H9 (cell line): ENCODE data around the gene PC. TPM values are rescaled to one million over a fixed set of nuclear protein-coding genes. Genes with fewer than 3 reads are reported as not detected.

Experiments
- DNase-seq: peaks from one replicate; pipeline ENCODE4 v3.0.0-alpha.2; 2017
- H2AFZ ChIP-seq: one replicate; pipeline ENCODE4 v1.6.1; 2013; ENCODE audit warnings: mild to moderate bottlenecking, low read length, control low read depth, moderate library complexity
- H2AK5ac ChIP-seq: 2 replicates; pipeline ENCODE4 v1.6.1; 2013; ENCODE audit warnings: low read length, control low read depth, mixed read lengths; ENCODE audit not compliant: insufficient read length
- H2BK120ac ChIP-seq: one replicate; pipeline ENCODE4 v1.6.1; 2013; ENCODE audit warnings: low read depth, mild to moderate bottlenecking, low read length, control low read depth, inconsistent platforms; ENCODE audit not compliant: poor library complexity, severe bottlenecking
- H2BK12ac ChIP-seq: 2 replicates; pipeline ENCODE4 v1.6.1; 2013; ENCODE audit warnings: low read length, control low read depth, mixed read lengths, low read depth; ENCODE audit not compliant: insufficient read length
- H2BK15ac ChIP-seq: 2 replicates; pipeline ENCODE4 v1.6.1; 2013; ENCODE audit warnings: low read depth, low read length, control low read depth
- H2BK20ac ChIP-seq: one replicate; pipeline ENCODE4 v1.6.1; 2013; ENCODE audit warnings: low read depth, mild to moderate bottlenecking, low read length, control low read depth, inconsistent platforms; ENCODE audit not compliant: poor library complexity, severe bottlenecking
- H2BK5ac ChIP-seq: 2 replicates; pipeline ENCODE4 v1.6.1; 2013; ENCODE audit warnings: low read length, control low read depth, mixed read lengths; ENCODE audit not compliant: insufficient read length
- H3K14ac ChIP-seq: 2 replicates; pipeline ENCODE4 v1.6.1; 2013; ENCODE audit warnings: low read length, control low read depth; ENCODE audit not compliant: insufficient read depth
- H3K18ac ChIP-seq: 2 replicates; pipeline ENCODE4 v1.6.1; 2013; ENCODE audit warnings: low read depth, mild to moderate bottlenecking, mixed read lengths, low read length, control low read depth; ENCODE audit not compliant: insufficient read length
- H3K23ac ChIP-seq: 2 replicates; pipeline ENCODE4 v1.6.1; 2013; ENCODE audit warnings: low read length, control low read depth, mixed read lengths, low read depth; ENCODE audit not compliant: insufficient read length
- H3K23me2 ChIP-seq: 2 replicates; pipeline ENCODE4 v1.6.1; 2013; ENCODE audit warnings: low read depth, mild to moderate bottlenecking, mixed read lengths, low read length, control low read depth; ENCODE audit not compliant: insufficient read length, poor library complexity, severe bottlenecking
- H3K27ac ChIP-seq: 2 replicates; pipeline ENCODE4 v1.5.1; 2013; ENCODE audit warnings: low read length, control low read depth, mixed read lengths, low read depth; ENCODE audit not compliant: insufficient read length
- H3K27me3 ChIP-seq: 2 replicates; pipeline ENCODE4 v1.6.1; 2013; ENCODE audit warnings: low read length, control low read depth, inconsistent platforms; ENCODE audit not compliant: insufficient read depth
- H3K4ac ChIP-seq: 2 replicates; pipeline ENCODE4 v1.6.1; 2013; ENCODE audit warnings: low read depth, mild to moderate bottlenecking, control low read depth, inconsistent platforms, low read length, moderate library complexity
- H3K4me1 ChIP-seq: 2 replicates; pipeline ENCODE4 v1.6.1; 2013; ENCODE audit warnings: low read length, control low read depth, inconsistent platforms; ENCODE audit not compliant: insufficient read depth
- H3K4me2 ChIP-seq: 2 replicates; pipeline ENCODE4 v1.6.1; 2013; ENCODE audit warnings: low read length, control low read depth, mixed read lengths; ENCODE audit not compliant: insufficient read length, insufficient read depth
- H3K56ac ChIP-seq: 2 replicates; pipeline ENCODE4 v1.6.1; 2013; ENCODE audit warnings: low read depth, mild to moderate bottlenecking, mixed read lengths, low read length, control low read depth; ENCODE audit not compliant: insufficient read length
- H3K79me1 ChIP-seq: 2 replicates; pipeline ENCODE4 v1.6.1; 2013; ENCODE audit warnings: low read depth, mild to moderate bottlenecking, moderate library complexity, low read length, control low read depth, inconsistent platforms; ENCODE audit not compliant: insufficient read depth, poor library complexity, severe bottlenecking
- H3K79me2 ChIP-seq: 2 replicates; pipeline ENCODE4 v1.6.1; 2013; ENCODE audit warnings: low read length, control low read depth, inconsistent platforms; ENCODE audit not compliant: insufficient read depth
- H3K9ac ChIP-seq: 2 replicates; pipeline ENCODE4 v1.6.1; 2013; ENCODE audit warnings: low read length, control low read depth, mixed read lengths; ENCODE audit not compliant: insufficient read length; ENCODE audit errors: extremely low read depth
- H3K9me3 ChIP-seq: one replicate; pipeline ENCODE4 v1.6.1; 2013; ENCODE audit warnings: low read depth, low read length, inconsistent platforms; ENCODE audit not compliant: control insufficient read depth
- H3T11ph ChIP-seq: one replicate; pipeline ENCODE4 v1.6.1; 2013; ENCODE audit warnings: mild to moderate bottlenecking, low read length, control low read depth, inconsistent platforms
- H4K20me1 ChIP-seq: one replicate; pipeline ENCODE4 v1.6.1; 2013; ENCODE audit not compliant: control insufficient read depth, insufficient read length, insufficient read depth
- H4K5ac ChIP-seq: 2 replicates; pipeline ENCODE4 v1.6.1; 2013; ENCODE audit warnings: low read depth, mild to moderate bottlenecking, mixed read lengths, low read length, control low read depth; ENCODE audit not compliant: insufficient read length
- H4K8ac ChIP-seq: replicated peaks from 2 replicates; pipeline ENCODE4 v1.6.1; 2013; ENCODE audit warnings: low read length, control low read depth, mixed read lengths, low read depth; ENCODE audit not compliant: insufficient read length
- H4K91ac ChIP-seq: 2 replicates; pipeline ENCODE4 v1.6.1; 2013; ENCODE audit warnings: low read depth, mild to moderate bottlenecking, moderate library complexity, mixed read lengths, low read length, control low read depth; ENCODE audit not compliant: insufficient read length
- H3K27ac Mint-ChIP-seq, 3 experiments: 2 replicates in 2 of 3; 3 replicates in 1 of 3; pipeline ENCODE4 v1.8.0; 2020 to 2021; ENCODE audit warnings: mixed read lengths in 3 of 3, mild to moderate bottlenecking in 1 of 3, moderate library complexity in 1 of 3
- H3K27me3 Mint-ChIP-seq: 2 replicates; pipeline ENCODE4 v1.8.0; 2021; ENCODE audit warnings: low read depth, mild to moderate bottlenecking, moderate library complexity, mixed read lengths
- H3K36me3 Mint-ChIP-seq, 3 experiments: 2 replicates in 2 of 3; 3 replicates in 1 of 3; pipeline ENCODE4 v1.8.0; 2020 to 2021; ENCODE audit warnings: low read depth in 3 of 3, mixed read lengths in 3 of 3; ENCODE audit not compliant: insufficient read depth in 1 of 3
- H3K4me1 Mint-ChIP-seq, 2 experiments: 2 replicates each; pipeline ENCODE4 v1.8.0; 2020; ENCODE audit warnings: mixed read lengths in 2 of 2
- H3K4me3 Mint-ChIP-seq, 2 experiments: 2 replicates in 1 of 2; 3 replicates in 1 of 2; pipeline ENCODE4 v1.8.0; 2020 to 2021; ENCODE audit warnings: mild to moderate bottlenecking in 2 of 2, mixed read lengths in 2 of 2, moderate library complexity in 1 of 2
- H3K9me3 Mint-ChIP-seq, 2 experiments: 2 replicates in 1 of 2; 3 replicates in 1 of 2; pipeline ENCODE4 v1.8.0; 2020; ENCODE audit warnings: mild to moderate bottlenecking in 2 of 2, mixed read lengths in 2 of 2, moderate library complexity in 1 of 2
- CTCF ChIP-seq: fragments of 200-600 bp; sonication (generic); conservative IDR thresholded peaks from 3 replicates; pipeline ENCODE4 v1.8.0; 2021; ENCODE audit warnings: antibody characterized with exemption, mild to moderate bottlenecking
- whole genome bisulfite sequencing: extraction: QIAGEN DNeasy Blood & Tissue Kit; methylation state at CpG from one replicate; pipeline ENCODE4 v1.1.7; 2013; ENCODE audit warnings: missing lambda C conversion rate, low lambda C conversion rate, mixed read lengths; ENCODE audit not compliant: insufficient read length; ENCODE audit errors: extremely low coverage; 5-methylcytosine and 5-hydroxymethylcytosine counted together
- total RNA-seq: library from RNA; stranded (reverse); gene quantifications from 2 replicates; pipeline ENCODE4 v1.2.1, GENCODE V29; 2021

Gene PC
- total RNA-seq, 1 experiment from 2014 or later = 32.6 TPM

- no peak for TF ChIP-seq CTCF
- no peak overlapping the region for H3K9ac ChIP-seq
- H2BK20ac ChIP-seq = no peak overlapping the region
- Mint-ChIP-seq H3K4me1 (peaks cover 42 to 54% of the 10 kb centered on the region in 2 experiments), H3K36me3 (peaks cover 0 to 6% (median 0%) of the 10 kb centered on the region in 3 experiments; a peak in 2 of 7 replicates), H3K9me3 (no peaks in the 10 kb centered on the region), H3K27ac (no peak overlapping the region), H3K4me3 (no peak overlapping the region), H3K27me3 (no peaks in the 10 kb centered on the region; the same call in 1 of the 2 replicates)
- H2BK5ac ChIP-seq = no peak overlapping the region
- H3K4me1 ChIP-seq = no peaks in the 10 kb centered on the region; the same call in 1 of the 2 replicates
- no peak overlapping the region for H3K4me2 ChIP-seq
- DNase-seq = no peak
- no peak overlapping the region for H4K8ac ChIP-seq
- H3K9me3 ChIP-seq = no peaks in the 10 kb centered on the region
- H3K56ac ChIP-seq = no peak overlapping the region
- no peaks in the 10 kb centered on the region for H3K27me3 ChIP-seq
- H3K27ac ChIP-seq = no peak overlapping the region
- no peaks in the 10 kb centered on the region for H3K79me2 ChIP-seq
- H3K23ac ChIP-seq = no peak overlapping the region
- H2AFZ ChIP-seq = no peak overlapping the region
- H4K5ac ChIP-seq = no peak overlapping the region
- no peak overlapping the region for H4K91ac ChIP-seq
- no peak overlapping the region for H2BK12ac ChIP-seq
- H2AK5ac ChIP-seq = no peak overlapping the region
- no peaks in the 10 kb centered on the region for H3K23me2 ChIP-seq
- no peak overlapping the region for H3T11ph ChIP-seq
- H3K79me1 ChIP-seq = no peaks in the 10 kb centered on the region
- no peaks in the 10 kb centered on the region for H4K20me1 ChIP-seq
- no CpG with 5 or more reads among the region's 3 CpGs for WGBS
- H3K14ac ChIP-seq = no peak overlapping the region
- no peak overlapping the region for H2BK120ac ChIP-seq
- H3K4ac ChIP-seq = no peak overlapping the region
- no peak overlapping the region for H3K18ac ChIP-seq
- no peak overlapping the region for H2BK15ac ChIP-seq
These were observed 39.4 kb downstream of the PC start for GRCh38 chr11:66918741-66919140.
